Astrocyte (in vitro differentiated cells and primary cell): Measurements from ENCODE around the gene PKP1.

ENCODE experiments used
- EZH2 ChIP-seq: IDR thresholded peaks from 2 replicates; pipeline ENCODE4 v1.6.1; 2012; ENCODE audit warnings: mild to moderate bottlenecking, low read length, inconsistent platforms; ENCODE audit not compliant: insufficient read depth
- TF ChIP-seq, protein P1 (sequence below): IDR thresholded peaks from 2 replicates; pipeline ENCODE4 v1.5.1; 2011; ENCODE audit warnings: low read depth, mild to moderate bottlenecking, inconsistent platforms, low read length, moderate library complexity; ENCODE audit not compliant: insufficient read depth

DNA sequence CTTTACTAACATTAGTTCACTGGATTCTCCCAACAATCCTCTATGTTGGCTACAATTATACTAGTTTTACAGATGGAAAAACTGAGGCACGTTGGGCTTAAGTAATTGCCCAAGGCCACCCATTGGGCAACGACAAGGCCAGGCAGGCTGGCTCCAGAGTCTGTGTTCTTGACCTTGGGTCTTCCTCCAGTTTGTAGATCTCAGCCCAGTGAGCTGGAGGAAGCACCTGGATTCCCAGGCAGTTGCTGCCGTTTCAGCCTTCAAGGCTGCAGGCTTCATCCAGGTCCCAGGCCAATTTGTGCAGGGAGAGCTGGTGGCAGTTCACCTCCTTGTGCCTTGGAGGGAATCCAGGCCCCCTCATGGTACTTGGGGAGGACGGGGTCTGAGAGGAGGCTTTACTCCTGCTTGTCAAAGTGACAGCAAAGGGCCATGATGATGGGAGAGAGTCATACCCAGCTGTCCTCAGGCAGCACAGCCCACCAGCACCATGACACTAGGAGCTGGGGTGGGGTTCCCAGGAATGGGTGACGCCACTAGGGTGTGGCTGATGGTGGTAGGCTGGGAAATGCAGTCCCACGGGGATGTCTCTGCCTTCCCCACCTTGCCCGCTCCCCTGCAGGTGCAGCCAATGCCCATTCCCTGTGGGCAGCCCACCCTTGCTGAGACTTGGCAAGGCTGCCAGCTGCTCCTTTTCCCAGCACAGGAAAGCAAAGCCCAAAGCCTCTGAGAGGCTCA, 27.1 kb downstream of the PKP1 start:
- TF ChIP-seq, protein P1, sequence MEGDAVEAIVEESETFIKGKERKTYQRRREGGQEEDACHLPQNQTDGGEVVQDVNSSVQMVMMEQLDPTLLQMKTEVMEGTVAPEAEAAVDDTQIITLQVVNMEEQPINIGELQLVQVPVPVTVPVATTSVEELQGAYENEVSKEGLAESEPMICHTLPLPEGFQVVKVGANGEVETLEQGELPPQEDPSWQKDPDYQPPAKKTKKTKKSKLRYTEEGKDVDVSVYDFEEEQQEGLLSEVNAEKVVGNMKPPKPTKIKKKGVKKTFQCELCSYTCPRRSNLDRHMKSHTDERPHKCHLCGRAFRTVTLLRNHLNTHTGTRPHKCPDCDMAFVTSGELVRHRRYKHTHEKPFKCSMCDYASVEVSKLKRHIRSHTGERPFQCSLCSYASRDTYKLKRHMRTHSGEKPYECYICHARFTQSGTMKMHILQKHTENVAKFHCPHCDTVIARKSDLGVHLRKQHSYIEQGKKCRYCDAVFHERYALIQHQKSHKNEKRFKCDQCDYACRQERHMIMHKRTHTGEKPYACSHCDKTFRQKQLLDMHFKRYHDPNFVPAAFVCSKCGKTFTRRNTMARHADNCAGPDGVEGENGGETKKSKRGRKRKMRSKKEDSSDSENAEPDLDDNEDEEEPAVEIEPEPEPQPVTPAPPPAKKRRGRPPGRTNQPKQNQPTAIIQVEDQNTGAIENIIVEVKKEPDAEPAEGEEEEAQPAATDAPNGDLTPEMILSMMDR, result no peak
- no peak for TF ChIP-seq EZH2
